ENCODE data around the gene PTGFRN. TPM values are rescaled to one million over a fixed set of nuclear protein-coding genes. Genes with fewer than 3 reads are reported as not detected.

Gene PTGFRN
- total RNA-seq, 2 donors from 2014 or later: 37.1 to 70.7 TPM

GRCh38 chr1:116889380-116889779, 20.3 kb upstream of the PTGFRN start:
- Histone ChIP-seq H3K9me3 (no peaks in the 10 kb centered on the region), H3K4me1 (replicated peaks) (no peaks in the 10 kb centered on the region), H3K36me3 (no peaks in the 10 kb centered on the region), H3K27ac (no peak overlapping the region), H3K4me3 (no peak overlapping the region), H3K27me3 (replicated peaks; ENCODE audit: insufficient read depth) (no peaks in the 10 kb centered on the region)
- 72% methylated on average over 4 of the region's 4 CpGs for WGBS
- intact Hi-C loops (cut with DNase I): no loop called here
- DNase-seq (ENCODE audit: low spot score): no peak
- TF ChIP-seq POLR2A (IDR thresholded peaks at IDR 0.05) (no peak), POLR2AphosphoS5 (IDR thresholded peaks at IDR 0.05) (no peak), CTCF (IDR thresholded peaks at IDR 0.05) (no peak)

GRCh38 chr1:116891396-116892079, 18.2 kb upstream of the PTGFRN start:
- Histone ChIP-seq H3K4me1 (replicated peaks) (no peaks in the 10 kb centered on the region), H3K36me3 (no peaks in the 10 kb centered on the region), H3K9me3 (no peaks in the 10 kb centered on the region), H3K27me3 (replicated peaks; ENCODE audit: insufficient read depth) (no peaks in the 10 kb centered on the region), H3K4me3 (no peak overlapping the region), H3K27ac (no peak overlapping the region)
- DNase-seq (ENCODE audit: low spot score): no peak
- 69% methylated on average over 5 of the region's 5 CpGs for WGBS
- intact Hi-C loops (cut with DNase I): no loop called here
- TF ChIP-seq POLR2A (IDR thresholded peaks at IDR 0.05) (no peak), CTCF (IDR thresholded peaks at IDR 0.05) (no peak), POLR2AphosphoS5 (IDR thresholded peaks at IDR 0.05) (no peak)

- no peaks in the 10 kb centered on the region for H3K9me3 ChIP-seq
- H3K4me1 ChIP-seq (replicated peaks): no peaks in the 10 kb centered on the region
- DNase-seq (ENCODE audit: low spot score): no peak
- H3K4me3 ChIP-seq: no peak overlapping the region
- H3K27ac ChIP-seq: no peak overlapping the region
- no peaks in the 10 kb centered on the region for H3K27me3 ChIP-seq (replicated peaks; ENCODE audit: insufficient read depth)
- WGBS: 57% methylated on average over 1 of the region's 1 CpG
- intact Hi-C loops (cut with DNase I): no loop called here
- TF ChIP-seq CTCF (IDR thresholded peaks at IDR 0.05) (no peak), POLR2A (IDR thresholded peaks at IDR 0.05) (no peak), POLR2AphosphoS5 (IDR thresholded peaks at IDR 0.05) (no peak)
- H3K36me3 ChIP-seq: no peaks in the 10 kb centered on the region
Measured at GRCh38 chr1:116895073-116895472, 14.6 kb upstream of the PTGFRN start.

GRCh38 chr1:116899529-116899928, 10.2 kb upstream of the PTGFRN start:
- no peak overlapping the region for H3K4me3 ChIP-seq
- H3K9me3 ChIP-seq: no peaks in the 10 kb centered on the region
- no peak overlapping the region for H3K27ac ChIP-seq
- intact Hi-C loops (cut with DNase I): no loop called here
- H3K36me3 ChIP-seq: no peaks in the 10 kb centered on the region
- H3K4me1 ChIP-seq (replicated peaks): no peaks in the 10 kb centered on the region
- no peaks in the 10 kb centered on the region for H3K27me3 ChIP-seq (replicated peaks; ENCODE audit: insufficient read depth)
- TF ChIP-seq POLR2AphosphoS5 (IDR thresholded peaks at IDR 0.05): no peak
- TF ChIP-seq CTCF (IDR thresholded peaks at IDR 0.05): no peak
- no peak for TF ChIP-seq POLR2A (IDR thresholded peaks at IDR 0.05)
- DNase-seq (ENCODE audit: low spot score): no peak
